Hematopoietic multipotent progenitor cell treated with erythropoietin and hydrocortisone succinate and interleukin-3 and kit ligand, for 4 days (in vitro differentiated cells): ENCODE results near the gene WDR5.

ENCODE experiments used
- DNase-seq: peaks from one replicate; pipeline ENCODE4 v3.0.0-alpha.2; 2015

Gene WDR5

GRCh38 chr9:134189470-134190231, 53.8 kb downstream of the WDR5 start:
- no peak for DNase-seq

- no peak for DNase-seq
Observed at GRCh38 chr9:134190232-134191121, 54.6 kb downstream of the WDR5 start.

DNA sequence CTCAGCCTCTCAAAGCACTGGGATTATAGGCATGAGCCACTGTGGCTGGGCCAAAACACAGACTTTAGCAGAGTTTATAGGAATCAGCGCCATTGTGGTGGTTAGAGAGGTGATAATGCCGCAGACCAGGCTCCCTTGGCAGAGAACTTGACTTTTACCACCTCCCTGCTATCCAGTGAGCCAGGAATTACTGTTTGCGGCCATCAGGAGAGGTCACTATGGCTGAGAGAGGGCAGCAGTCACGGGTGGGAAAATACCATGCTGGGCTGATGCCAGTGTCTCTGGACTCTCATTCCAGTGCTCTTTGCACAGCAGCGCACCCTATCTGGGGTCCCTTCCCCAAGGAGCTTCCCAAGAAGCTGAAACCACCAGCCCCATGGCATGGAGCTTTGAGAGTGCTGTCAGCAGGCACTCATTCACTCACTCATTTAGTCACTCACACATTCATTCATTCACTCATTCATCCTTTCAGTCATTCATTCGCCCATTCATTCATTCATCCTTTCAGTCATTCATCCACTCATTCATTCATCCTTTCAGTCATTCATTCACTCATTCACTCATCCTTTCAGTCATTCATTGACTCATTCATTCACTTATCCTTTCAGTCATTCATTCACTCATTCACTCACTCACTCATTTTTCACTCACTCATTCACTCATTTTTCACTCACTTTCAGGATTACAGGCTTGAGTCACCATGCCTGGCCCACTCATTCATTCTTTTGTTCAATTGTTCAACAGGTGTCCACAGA, 55.8 kb downstream of the WDR5 start:
- DNase-seq = no peak

DNA sequence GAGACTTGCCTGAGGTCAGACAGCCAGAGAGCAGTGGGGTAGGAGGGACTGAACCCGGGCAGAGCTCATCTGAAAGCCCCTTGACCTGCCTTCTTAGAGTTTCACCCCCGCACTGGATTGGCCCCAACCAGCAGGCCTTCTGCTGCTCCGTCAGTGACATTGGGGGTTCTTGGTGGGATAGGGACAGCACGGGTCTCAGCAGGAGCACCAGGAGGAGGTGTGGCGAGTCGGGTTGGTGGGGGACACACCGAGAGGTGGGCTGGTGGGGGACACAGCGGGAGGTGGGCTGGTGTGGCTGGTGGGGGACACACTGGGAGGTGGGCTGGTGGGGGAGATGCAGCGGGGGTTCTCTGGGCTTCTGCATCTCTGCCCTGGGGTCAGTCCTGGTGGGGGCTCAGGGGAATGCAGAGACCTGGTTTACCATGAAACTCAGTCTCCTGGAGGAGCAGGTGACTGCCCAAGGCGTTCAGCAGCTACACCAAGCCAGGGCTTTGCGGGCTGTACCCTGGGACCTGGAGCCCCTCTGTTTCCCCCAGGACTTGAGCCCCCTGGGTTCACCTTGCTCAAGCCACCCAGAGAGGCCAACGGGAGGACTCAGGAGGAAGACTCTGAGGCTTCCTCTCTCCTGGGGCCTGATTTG, 56.5 kb downstream of the WDR5 start:
- DNase-seq = no peak

GRCh38 chr9:134192951-134193731, 57.3 kb downstream of the WDR5 start:
- no peak for DNase-seq

GRCh38 chr9:134193912-134194535, 58.1 kb downstream of the WDR5 start:
- no peak for DNase-seq

- peak; percentile 83 for DNase-seq
Observed at GRCh38 chr9:134195558-134195957, 59.7 kb downstream of the WDR5 start.

DNA sequence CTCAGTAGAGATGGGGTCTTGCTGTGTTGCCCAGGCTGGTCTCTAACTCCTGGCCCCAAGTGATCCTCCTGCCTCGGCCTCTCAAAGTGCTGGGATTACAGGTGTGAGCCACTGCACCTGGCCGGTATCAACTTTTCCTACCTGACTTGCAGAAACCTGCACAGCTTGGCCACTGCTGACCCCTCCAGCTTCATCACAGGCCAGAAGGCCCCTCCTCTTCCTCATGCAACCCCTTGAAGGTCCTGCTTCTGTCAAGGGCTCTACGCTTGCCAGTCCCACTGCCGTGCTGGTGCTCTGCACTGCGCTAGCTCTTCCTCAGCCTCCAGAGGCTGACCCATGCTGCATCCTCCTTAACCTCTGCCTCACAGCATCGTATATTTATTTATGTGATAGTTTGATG, 61.0 kb downstream of the WDR5 start:
- no peak for DNase-seq

DNA sequence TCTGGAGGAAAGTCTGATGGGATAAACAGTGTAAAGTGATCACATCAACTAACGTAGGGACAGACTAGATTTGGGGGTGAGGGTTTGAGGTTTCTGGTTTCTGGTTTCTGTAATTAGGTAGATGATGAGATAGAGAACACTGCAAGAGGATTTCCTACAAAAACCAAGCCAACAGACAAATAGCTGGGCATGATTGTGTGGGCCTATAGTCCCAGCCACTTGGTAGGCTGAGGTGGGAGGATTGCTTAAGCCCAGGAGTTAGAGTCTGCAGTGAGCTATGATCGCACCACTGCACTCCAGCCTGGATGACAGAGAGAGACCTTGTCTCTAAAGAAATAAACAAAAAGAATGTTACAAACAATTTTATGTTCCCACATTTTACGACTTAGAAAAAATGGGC, 62.9 kb downstream of the WDR5 start:
- DNase-seq = no peak

DNA sequence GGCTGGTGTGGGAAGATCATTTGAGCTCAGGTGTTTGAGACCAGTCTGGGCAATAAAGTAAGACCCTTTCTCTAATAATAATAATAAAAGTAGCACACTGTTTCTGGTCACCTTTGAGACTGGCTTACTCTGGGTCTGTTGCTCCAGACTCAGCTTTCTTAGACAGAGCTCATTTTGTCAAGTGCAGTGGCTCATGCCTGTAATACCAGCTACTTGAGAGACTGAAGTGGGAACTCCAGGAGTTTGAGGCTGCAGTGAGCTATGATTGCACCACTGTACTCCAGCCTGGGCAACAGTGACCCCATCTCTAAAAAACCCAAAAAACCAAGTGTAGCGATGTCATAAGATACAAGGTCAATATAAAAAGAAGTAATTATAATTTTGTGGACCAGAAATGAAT, 64.8 kb downstream of the WDR5 start:
- DNase-seq = no peak

DNA sequence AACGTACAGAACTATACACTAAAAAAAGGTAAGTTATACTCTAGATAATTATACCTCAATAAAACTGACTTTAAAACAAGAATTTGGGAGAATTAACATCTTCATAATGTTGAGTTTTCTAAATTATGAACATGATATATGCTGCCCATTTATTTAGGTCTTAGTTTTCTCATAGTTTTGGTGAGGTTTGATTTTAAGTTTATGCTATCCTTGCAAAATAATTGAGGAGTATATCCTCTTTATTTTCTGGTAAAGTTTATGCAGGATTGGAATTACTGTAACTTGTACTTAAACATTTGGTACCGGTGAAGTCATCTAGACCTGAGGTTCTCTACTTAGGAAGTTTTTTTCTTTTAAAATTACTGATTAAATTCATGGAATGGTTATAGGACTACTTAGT, 67.3 kb downstream of the WDR5 start:
- DNase-seq = no peak

DNA sequence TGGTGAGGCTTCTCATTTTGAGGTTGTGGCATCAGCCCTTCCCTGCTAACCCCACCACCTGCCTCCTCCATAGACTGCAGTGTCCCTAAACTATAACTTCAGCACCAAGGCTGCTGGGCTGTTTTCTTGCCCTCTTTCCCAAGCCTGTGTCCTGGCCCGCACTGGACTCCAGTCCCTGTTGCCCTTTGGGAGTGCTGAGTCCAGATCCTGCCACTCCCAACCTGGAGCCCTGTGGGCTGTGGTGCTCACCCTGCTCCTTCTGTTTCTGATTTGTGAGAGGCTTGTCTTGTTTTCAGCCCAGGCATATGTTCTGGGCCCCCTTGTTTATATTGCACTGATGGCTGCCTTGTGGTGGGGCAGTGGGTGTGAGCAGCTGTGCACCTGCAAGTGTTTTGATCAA, 68.2 kb downstream of the WDR5 start:
- DNase-seq = no peak

- no peak for DNase-seq
Observed at GRCh38 chr9:134204991-134205578, 69.2 kb downstream of the WDR5 start.

DNA sequence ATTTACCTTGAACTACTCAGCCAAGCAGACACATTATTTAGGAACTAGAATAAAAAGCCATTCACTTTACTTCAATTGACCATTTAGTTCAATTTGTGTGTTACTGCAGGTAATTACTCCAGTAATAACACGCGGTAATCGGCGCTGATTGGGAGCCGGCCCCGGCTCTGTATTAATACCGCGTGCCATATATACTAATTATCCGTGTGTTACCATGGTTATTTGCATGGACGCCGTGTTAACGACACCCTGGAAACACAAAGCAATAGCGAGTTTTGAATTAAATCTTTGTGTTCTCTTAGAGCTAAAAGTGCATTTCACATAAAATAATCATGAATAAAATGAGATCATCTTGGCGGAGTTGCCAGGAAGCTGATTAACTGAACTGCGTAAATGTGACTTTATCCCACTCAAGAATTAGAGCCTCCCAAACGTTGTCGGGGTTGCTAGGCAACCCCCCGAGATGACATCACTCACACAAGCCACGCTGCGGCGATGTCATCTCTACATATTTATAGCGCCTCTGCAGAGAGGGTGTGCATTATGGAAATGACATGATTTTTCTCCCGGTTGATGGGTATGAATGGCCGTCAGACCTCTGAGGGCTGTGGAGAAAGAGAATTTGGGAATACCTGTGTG, 69.9 kb downstream of the WDR5 start:
- DNase-seq = no peak

DNA sequence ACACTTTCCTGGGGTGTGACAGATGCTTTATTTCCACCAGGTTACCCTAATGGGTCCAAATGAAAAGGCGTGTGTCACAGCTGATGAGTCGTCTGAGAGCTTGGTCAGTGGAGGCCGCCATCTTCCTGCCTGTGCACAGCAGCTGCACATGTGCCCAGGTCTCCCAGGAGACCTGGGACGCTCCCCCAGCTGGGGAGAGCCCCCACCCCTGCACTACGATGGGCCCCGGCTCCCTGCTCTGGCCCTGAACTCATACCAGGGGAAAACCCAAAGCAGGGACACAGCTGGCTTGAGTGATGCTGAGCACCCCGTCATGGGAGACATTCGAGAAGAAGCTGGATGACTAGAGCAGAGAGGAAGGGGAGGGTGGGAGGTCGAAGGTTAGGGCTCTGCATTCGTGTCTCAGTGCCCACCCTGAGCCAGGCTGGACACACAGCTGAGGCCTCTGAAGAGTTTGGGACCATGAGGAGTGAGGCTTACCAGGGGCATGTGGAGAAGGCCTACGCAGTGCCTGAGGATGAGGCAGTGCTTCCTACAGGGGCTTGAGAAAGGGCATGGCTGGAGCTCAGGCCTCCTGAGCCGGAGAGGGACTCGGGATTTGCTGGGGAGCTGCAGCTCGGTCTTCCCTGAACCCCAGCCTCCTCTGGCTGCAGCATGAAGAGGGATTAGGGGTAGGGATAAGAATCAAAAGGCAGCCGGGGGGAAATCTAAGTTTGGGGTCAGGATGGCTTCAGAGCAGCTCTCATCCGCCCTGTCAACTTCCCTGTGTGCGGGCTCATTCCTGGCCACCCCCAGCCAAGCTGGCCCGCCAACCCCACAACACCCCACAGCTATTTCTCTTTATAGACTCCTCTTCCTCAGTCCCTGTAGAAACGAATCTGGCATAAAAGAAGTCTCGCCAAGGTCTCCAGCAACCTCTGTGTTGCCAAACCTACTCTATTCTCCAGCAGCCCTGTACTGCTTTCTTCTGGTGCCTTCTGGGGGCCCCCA, 70.7 kb downstream of the WDR5 start:
- DNase-seq = no peak

DNA sequence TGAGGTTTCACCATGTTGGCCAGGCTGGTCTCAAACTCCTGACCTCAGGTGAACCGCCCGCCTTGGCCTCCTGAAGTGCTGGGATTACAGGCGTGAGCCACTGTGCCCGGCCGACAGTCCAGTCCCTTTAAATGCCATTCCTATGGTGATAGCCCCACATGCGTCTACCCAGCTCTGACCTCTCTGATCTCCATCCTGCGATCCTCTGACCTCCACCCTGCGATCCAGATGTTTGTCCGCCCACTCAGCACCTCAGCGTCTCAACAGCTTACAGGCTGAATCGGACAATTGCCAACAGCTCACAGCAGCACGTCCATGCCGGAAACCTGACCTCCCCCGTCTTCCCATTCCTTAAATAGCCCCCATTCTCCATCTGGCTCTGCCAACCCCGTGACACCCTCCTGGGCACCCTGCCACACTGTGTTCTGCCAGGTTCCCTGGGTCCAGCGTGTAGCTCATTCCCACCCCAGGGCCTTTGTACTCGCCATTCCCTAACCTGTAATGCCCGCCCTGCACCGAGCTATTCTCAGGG, 72.5 kb downstream of the WDR5 start:
- DNase-seq = no peak

DNA sequence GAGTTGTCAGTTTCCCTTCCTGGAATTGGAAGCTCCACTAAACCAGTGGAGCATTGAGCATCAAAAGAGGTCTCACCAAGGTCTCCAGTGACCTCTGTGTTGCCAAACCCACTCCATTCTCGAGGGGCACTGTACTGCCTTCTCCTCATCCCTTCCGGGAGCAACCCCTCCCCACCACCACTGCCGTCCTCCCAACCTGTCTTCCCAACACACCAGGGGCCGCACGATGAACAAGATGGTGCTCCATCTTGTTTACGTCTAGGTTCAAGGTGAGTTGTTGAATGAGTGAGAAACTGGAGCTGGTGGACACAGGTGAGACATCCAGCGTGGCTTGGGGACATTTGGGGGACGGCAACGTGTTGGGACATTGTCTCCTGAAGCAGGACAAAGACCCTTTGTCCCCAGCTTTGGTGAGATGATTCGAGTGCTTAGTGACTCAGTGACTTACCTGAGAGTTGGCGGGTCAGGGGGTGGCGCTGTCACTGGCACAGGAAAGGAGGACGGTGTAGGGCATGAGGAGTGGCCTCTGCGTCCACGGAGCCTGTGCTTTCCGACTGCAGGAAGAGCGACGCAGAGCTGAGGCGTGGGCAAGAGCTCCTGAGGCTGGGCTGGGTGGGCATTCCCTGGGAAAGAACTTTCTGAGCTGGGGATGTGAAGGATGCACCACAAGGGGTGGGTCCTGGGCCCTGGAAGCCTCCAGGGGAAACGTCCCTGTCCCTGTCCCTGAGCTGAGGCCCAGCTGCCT, 73.3 kb downstream of the WDR5 start:
- no peak for DNase-seq
